Activated CD8-positive, alpha-beta memory T cell treated with anti-CD3 and anti-CD28 coated beads, Interleukin-2, amount 50 U/mL, for 48 hours (primary cell): ENCODE data around the gene LGALS9.
A peak's percentile ranks its signal among the peaks of the same experiment; 100 is the strongest.

ENCODE experiments used
- DNase-seq: peaks from one replicate; pipeline ENCODE4 v3.0.0-alpha.2; 2020

The LGALS9 gene

GRCh38 chr17:27630607-27631410 is at the start of gene LGALS9:
Gene LGALS9, plus strand, starts transcription at chr17:27631188. Its CDS starts 78 bp downstream, at chr17:27631266.
- DNase-seq: no peak

GRCh38 chr17:27582696-27583095 is 48.3 kb upstream of the LGALS9 start:
- no peak for DNase-seq

- DNase-seq: no peak
These were observed 45.8 kb upstream of the LGALS9 start for GRCh38 chr17:27585153-27585681.

GRCh38 chr17:27585792-27586191 is 45.2 kb upstream of the LGALS9 start:
- DNase-seq: no peak

- DNase-seq: no peak
These were observed 44.7 kb upstream of the LGALS9 start for GRCh38 chr17:27586203-27586721.

- DNase-seq: no peak
These were observed 42.6 kb upstream of the LGALS9 start for GRCh38 chr17:27588354-27588753.

- no peak for DNase-seq
These were observed 40.1 kb upstream of the LGALS9 start for GRCh38 chr17:27590864-27591263.

GRCh38 chr17:27591986-27592385 is 39.0 kb upstream of the LGALS9 start:
- DNase-seq: no peak

GRCh38 chr17:27593232-27593856 is 37.6 kb upstream of the LGALS9 start:
- no peak for DNase-seq

- no peak for DNase-seq
These were observed 37.1 kb upstream of the LGALS9 start for GRCh38 chr17:27593857-27594255.

- no peak for DNase-seq
These were observed 35.8 kb upstream of the LGALS9 start for GRCh38 chr17:27595208-27595607.

- no peak for DNase-seq
These were observed 34.9 kb upstream of the LGALS9 start for GRCh38 chr17:27596096-27596495.

- DNase-seq: no peak
These were observed 34.3 kb upstream of the LGALS9 start for GRCh38 chr17:27596566-27597187.

GRCh38 chr17:27597188-27597580 is 33.8 kb upstream of the LGALS9 start:
- no peak for DNase-seq

GRCh38 chr17:27597783-27598320 is 33.1 kb upstream of the LGALS9 start:
- DNase-seq: no peak

GRCh38 chr17:27598337-27599050 is 32.5 kb upstream of the LGALS9 start:
- DNase-seq: no peak

GRCh38 chr17:27600471-27600870 is 30.5 kb upstream of the LGALS9 start:
- DNase-seq: no peak

- DNase-seq: peak; percentile 96
These were observed 29.7 kb upstream of the LGALS9 start for GRCh38 chr17:27601069-27601974.

GRCh38 chr17:27601975-27602302 is 29.0 kb upstream of the LGALS9 start:
- DNase-seq: no peak

GRCh38 chr17:27602721-27603420 is 28.1 kb upstream of the LGALS9 start:
- DNase-seq: peak; percentile 90

GRCh38 chr17:27603421-27603770 is 27.6 kb upstream of the LGALS9 start:
- DNase-seq: no peak
